PC-9 (cell line): ENCODE data around the gene ANXA3. TPM values are rescaled to one million over a fixed set of nuclear protein-coding genes. Genes with fewer than 3 reads are reported as not detected.

Experiments
- BruUV-seq: library from RNA; stranded (reverse); fragments of 400-500 nt; replicated peaks from 2 replicates; lab custom pipeline; 2021; lab: Mats Ljungman, UMichigan
- CTCF ChIA-PET: fragments of 300-600 bp; sonication (Branson Sonifier 250); formaldehyde crosslinking; loops from one replicate; lab custom pipeline; 2022; ENCODE audit warnings: antibody characterized with exemption; lab: Charles Lee
- POLR2A ChIA-PET: fragments of 300-600 bp; sonication (Branson Sonifier 250); formaldehyde crosslinking; loops from one replicate; lab custom pipeline; 2022; ENCODE audit warnings: antibody characterized with exemption; ENCODE audit not compliant: unreplicated experiment; lab: Charles Lee
- DNase-seq, 2 experiments: peaks; one replicate each; pipeline versions ENCODE4 v3.0.0 to v3.0.0-alpha.2; 2015 to 2022; ENCODE audit warnings: mixed read lengths in 1 of 2
- H2AFZ ChIP-seq: fragments of 200-600 bp; sonication (generic); 2 replicates; pipeline ENCODE4 v1.8.1; 2017; ENCODE audit warnings: antibody characterized with exemption
- H3F3A ChIP-seq: fragments of 200-600 bp; sonication (generic); 2 replicates; pipeline ENCODE4 v1.8.1; 2017; ENCODE audit warnings: antibody characterized with exemption, mild to moderate bottlenecking, low read depth; ENCODE audit not compliant: insufficient read depth
- H3K27ac ChIP-seq: fragments of 200-600 bp; sonication (generic); 2 replicates; pipeline ENCODE4 v1.6.1; 2016; ENCODE audit warnings: mixed run types
- H3K27me3 ChIP-seq: fragments of 200-600 bp; sonication (generic); 2 replicates; pipeline ENCODE4 v1.6.1; 2016; ENCODE audit warnings: low read depth, mixed run types; ENCODE audit not compliant: insufficient read depth
- H3K36me3 ChIP-seq: fragments of 200-600 bp; sonication (generic); 2 replicates; pipeline ENCODE4 v1.6.1; 2016; ENCODE audit warnings: low read depth, mixed run types
- H3K4me1 ChIP-seq: fragments of 200-600 bp; sonication (generic); replicated peaks from 2 replicates; pipeline ENCODE4 v1.6.1; 2016; ENCODE audit warnings: mixed run types; ENCODE audit not compliant: insufficient read depth
- H3K4me2 ChIP-seq: fragments of 200-600 bp; sonication (generic); 2 replicates; pipeline ENCODE4 v1.6.1; 2017; ENCODE audit warnings: mixed run types
- H3K4me3 ChIP-seq: fragments of 200-600 bp; sonication (generic); 2 replicates; pipeline ENCODE4 v1.6.1; 2016; ENCODE audit warnings: mixed run types
- H3K79me2 ChIP-seq: fragments of 200-600 bp; sonication (generic); 2 replicates; pipeline ENCODE4 v1.6.1; 2017; ENCODE audit warnings: low read depth, mixed run types
- H3K9me2 ChIP-seq: fragments of 200-600 bp; sonication (generic); 2 replicates; pipeline ENCODE4 v1.8.1; 2017; ENCODE audit warnings: mild to moderate bottlenecking; ENCODE audit not compliant: insufficient read depth
- H3K9me3 ChIP-seq: fragments of 200-600 bp; sonication (generic); 2 replicates; pipeline ENCODE4 v1.8.1; 2016; ENCODE audit warnings: low read depth; ENCODE audit not compliant: insufficient read depth
- H4K20me1 ChIP-seq: fragments of 200-600 bp; sonication (generic); 2 replicates; pipeline ENCODE4 v1.8.1; 2017; ENCODE audit not compliant: insufficient read depth
- CTCF ChIP-seq: fragments of 200-600 bp; sonication (generic); conservative IDR thresholded peaks from 2 replicates; pipeline ENCODE4 v1.6.1; 2017; ENCODE audit warnings: mixed run types, antibody characterized with exemption, mild to moderate bottlenecking, moderate library complexity
- EZH2 ChIP-seq: fragments of 200-600 bp; sonication (generic); IDR thresholded peaks from 2 replicates; pipeline ENCODE4 v1.8.0; 2017; ENCODE audit warnings: antibody characterized with exemption, low read depth
- intact Hi-C: fragments of 100-400 bp; cut with micrococcal nuclease; formaldehyde crosslinking; loops from one replicate; pipeline ENCODE4 v1.10.0; 2022; ENCODE audit not compliant: unreplicated experiment
- total RNA-seq: library from RNA; stranded (reverse); gene quantifications from 2 replicates; pipeline ENCODE4 v1.2.3, GENCODE V29; 2021

Gene ANXA3
- total RNA-seq, 1 experiment from 2014 or later, result 140 TPM

- Histone ChIP-seq H3K9me2 (no peaks in the 10 kb centered on the region), H3K36me3 (no peaks in the 10 kb centered on the region), H3K27me3 (no peaks in the 10 kb centered on the region), H3K4me3 (no peak overlapping the region), H3K9me3 (no peaks in the 10 kb centered on the region), H3K27ac (no peak overlapping the region), H4K20me1 (no peaks in the 10 kb centered on the region), H3K4me2 (no peak overlapping the region), H3F3A (no peaks in the 10 kb centered on the region; the same call in 1 of the 2 replicates), H3K79me2 (no peaks in the 10 kb centered on the region), H3K4me1 (peaks cover 16% of the 10 kb centered on the region), H2AFZ (no peak overlapping the region)
- BruUV-seq, result no TSS peak
- POLR2A ChIA-PET, result no interaction called here
- intact Hi-C loops, result no loop called here
- CTCF ChIA-PET, result no interaction called here
- TF ChIP-seq CTCF (no peak), EZH2 (no peak)
- DNase-seq, result no peak
These were observed 66.9 kb downstream of the ANXA3 start for GRCh38 chr4:78618436-78618835.

GRCh38 chr4:78621395-78621794 lies 69.8 kb downstream of the ANXA3 start:
- Histone ChIP-seq H3K4me1 (peaks cover 29% of the 10 kb centered on the region), H3K27me3 (no peaks in the 10 kb centered on the region), H3K4me3 (no peak overlapping the region), H3K36me3 (no peaks in the 10 kb centered on the region), H3K9me2 (no peaks in the 10 kb centered on the region), H3K9me3 (no peaks in the 10 kb centered on the region), H4K20me1 (no peaks in the 10 kb centered on the region), H3K4me2 (no peak overlapping the region), H2AFZ (no peak overlapping the region), H3F3A (peaks cover 1% of the 10 kb centered on the region; the same call in 1 of the 2 replicates), H3K27ac (no peak overlapping the region), H3K79me2 (no peaks in the 10 kb centered on the region)
- intact Hi-C loops, result no loop called here
- POLR2A ChIA-PET, result no interaction called here
- CTCF ChIA-PET, result no interaction called here
- TF ChIP-seq EZH2 (no peak), CTCF (no peak)
- BruUV-seq, result no TSS peak
- DNase-seq, result no peak

- DNase-seq, result peak in 1 of 2 experiments; percentile 51
- Histone ChIP-seq H3K9me3 (no peaks in the 10 kb centered on the region), H3K27me3 (no peaks in the 10 kb centered on the region), H3K79me2 (no peaks in the 10 kb centered on the region), H3F3A (peaks cover 3% of the 10 kb centered on the region; the same call in 1 of the 2 replicates), H3K4me1 (peaks cover 40% of the 10 kb centered on the region), H3K4me3 (no peak overlapping the region), H3K4me2 (peak overlapping the region; percentile 28), H3K27ac (peak overlapping the region; percentile 59), H3K36me3 (no peaks in the 10 kb centered on the region), H3K9me2 (no peaks in the 10 kb centered on the region), H4K20me1 (no peaks in the 10 kb centered on the region), H2AFZ (no peak overlapping the region)
- intact Hi-C loops, result no loop called here
- BruUV-seq, result no TSS peak
- TF ChIP-seq EZH2 (no peak), CTCF (no peak)
- ChIA-PET CTCF (no interaction called here), POLR2A (interaction anchor here (0.6 kb wide), 1 partner anchor 455 kb away, joined by 3 read pairs; no protein-coding TSS in a partner anchor)
These were observed 70.8 kb downstream of the ANXA3 start for GRCh38 chr4:78622253-78622979.
